ENCODE data around the gene MAST3. TPM values are rescaled to one million over a fixed set of nuclear protein-coding genes. Genes with fewer than 3 reads are reported as not detected.

Gene MAST3
- total and polyA plus RNA-seq, 2 of the 13 experiments (the other 11 are each of a cell fraction or from before 2014, with no cell fraction given): 4.1 to 4.6 TPM

DNA sequence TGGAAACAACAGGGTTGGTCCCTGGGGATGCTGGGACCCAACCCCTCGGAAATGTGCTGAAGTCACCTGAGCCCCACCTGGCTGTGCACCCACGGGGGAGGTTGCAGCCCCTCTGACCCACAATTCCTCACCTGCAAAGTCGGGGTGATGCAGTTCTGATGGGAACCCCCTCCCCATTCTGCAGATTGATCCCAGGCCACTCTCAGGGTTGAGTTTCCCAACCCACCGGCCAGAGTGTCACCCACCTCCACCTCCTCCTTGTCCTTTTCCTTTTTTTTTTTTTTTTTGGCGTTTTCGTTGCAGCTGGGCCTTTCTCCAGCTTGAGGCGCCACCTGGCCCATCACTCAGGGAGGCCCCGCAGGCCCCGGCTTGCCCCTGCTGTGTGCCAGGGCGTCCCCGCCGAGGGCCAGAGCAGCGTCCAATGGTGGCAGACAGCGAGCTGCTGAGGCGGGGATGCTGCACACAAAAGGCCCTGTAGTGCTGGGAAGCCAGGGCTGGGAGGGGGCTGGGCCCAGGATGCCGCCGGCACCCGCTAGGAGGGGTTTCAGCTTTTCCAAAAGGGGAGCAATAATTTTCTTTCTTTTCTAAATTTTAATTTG, 60.0 kb downstream of the MAST3 start:
- DNase-seq (ENCODE audit: low spot score) (no peak), FAIRE-seq (no peak), ATAC-seq (no peak)
- WGBS (ENCODE audit: low lambda C conversion rate): 90% methylated on average over 17 of the region's 18 CpGs
- H3K4me1 ChIP-seq (ENCODE audit: insufficient read depth, low read length): peaks cover 44% of the 10 kb centered on the region
- intact Hi-C loops (cut with micrococcal nuclease; ENCODE audit: unreplicated experiment) (no loop called here), in situ Hi-C loops (cut with HindIII; ENCODE audit: extremely low pct_ligation_motif_present, low pct_unique_long_range_greater_than_20kb) (no loop called here)
- H4K20me1 ChIP-seq (ENCODE audit: insufficient read depth, low read length): 0 out of 2 replicates have a peak, but pooled peaks cover 11% of the 10 kb centered on the region
- peaks cover 15 to 27% of the 10 kb centered on the region in 2 experiments for H3K36me3 ChIP-seq (replicated peaks in 1 of 2; ENCODE audit: control insufficient read depth in 1 of 2, insufficient read depth in 2 of 2, low read length in 2 of 2)
- no peak overlapping the region for H2AFZ ChIP-seq (ENCODE audit: low read length)
- H3K4me2 ChIP-seq (ENCODE audit: low read depth, low read length): no peak overlapping the region
- no TSS peak for BruUV-seq (replicated peaks)
- no peaks in the 10 kb centered on the region for H3K9me3 ChIP-seq (ENCODE audit: low read length)
- ChIA-PET POLR2A (no interaction called here), CTCF (ENCODE audit: low intra/inter-chr PET ratio, low total read pairs) (no interaction called here)
- H3K9ac ChIP-seq (ENCODE audit: insufficient read depth, low read depth, low read length): no peak overlapping the region; the same call in 1 of the 2 replicates
- H3K4me3 ChIP-seq (replicated peaks in 1 of 3; ENCODE audit: insufficient read depth in 1 of 3, low read depth in 2 of 3, low read length in 3 of 3): no peak overlapping the region
- H3K27ac ChIP-seq (ENCODE audit: extremely low read length, insufficient read depth, low read length): peak overlapping the region; percentile 57
- peaks cover 18% of the 10 kb centered on the region for H3K79me2 ChIP-seq (ENCODE audit: insufficient read depth, low read length)
- H3K27me3 ChIP-seq (ENCODE audit: control insufficient read depth in 1 of 2, insufficient read depth in 2 of 2, low read length in 2 of 2): no peaks in the 10 kb centered on the region; a peak in 1 of 5 replicates
- TF ChIP-seq THAP7 (CRISPR knock-in tag; IDR thresholded peaks at IDR 0.05): no peak
- TF ChIP-seq, protein P1, sequence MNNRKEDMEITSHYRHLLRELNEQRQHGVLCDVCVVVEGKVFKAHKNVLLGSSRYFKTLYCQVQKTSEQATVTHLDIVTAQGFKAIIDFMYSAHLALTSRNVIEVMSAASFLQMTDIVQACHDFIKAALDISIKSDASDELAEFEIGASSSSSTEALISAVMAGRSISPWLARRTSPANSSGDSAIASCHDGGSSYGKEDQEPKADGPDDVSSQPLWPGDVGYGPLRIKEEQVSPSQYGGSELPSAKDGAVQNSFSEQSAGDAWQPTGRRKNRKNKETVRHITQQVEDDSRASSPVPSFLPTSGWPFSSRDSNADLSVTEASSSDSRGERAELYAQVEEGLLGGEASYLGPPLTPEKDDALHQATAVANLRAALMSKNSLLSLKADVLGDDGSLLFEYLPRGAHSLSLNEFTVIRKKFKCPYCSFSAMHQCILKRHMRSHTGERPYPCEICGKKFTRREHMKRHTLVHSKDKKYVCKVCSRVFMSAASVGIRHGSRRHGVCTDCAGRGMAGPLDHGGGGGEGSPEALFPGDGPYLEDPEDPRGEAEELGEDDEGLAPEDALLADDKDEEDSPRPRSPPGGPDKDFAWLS (CRISPR knock-in tag; IDR thresholded peaks at IDR 0.05; ENCODE audit: borderline replicate concordance): no peak
- TF ChIP-seq RBFOX2 (IDR thresholded peaks at IDR 0.05; ENCODE audit: low read depth, low read length): no peak
- TF ChIP-seq AKNA (CRISPR knock-in tag; IDR thresholded peaks at IDR 0.05; ENCODE audit: borderline replicate concordance): no peak
- peak; percentile 28 for TF ChIP-seq RBM39 (IDR thresholded peaks at IDR 0.05; ENCODE audit: low read depth, low read length, poor library complexity, severe bottlenecking)
- 0 out of 2 replicates have a peak, but pooled peaks have one; percentile 0 for TF ChIP-seq DMAP1 (CRISPR knock-in tag; IDR thresholded peaks at IDR 0.05)
- no peak for TF ChIP-seq KMT2A (CRISPR knock-in tag; IDR thresholded peaks at IDR 0.05)
- no peak for TF ChIP-seq ZFYVE20 (CRISPR knock-in tag; IDR thresholded peaks at IDR 0.05; ENCODE audit: borderline replicate concordance, low read depth)
- TF ChIP-seq AGO1 (IDR thresholded peaks at IDR 0.05; ENCODE audit: low read depth, low read length, poor library complexity, severe bottlenecking): peak; percentile 19
- TF ChIP-seq, protein P2, sequence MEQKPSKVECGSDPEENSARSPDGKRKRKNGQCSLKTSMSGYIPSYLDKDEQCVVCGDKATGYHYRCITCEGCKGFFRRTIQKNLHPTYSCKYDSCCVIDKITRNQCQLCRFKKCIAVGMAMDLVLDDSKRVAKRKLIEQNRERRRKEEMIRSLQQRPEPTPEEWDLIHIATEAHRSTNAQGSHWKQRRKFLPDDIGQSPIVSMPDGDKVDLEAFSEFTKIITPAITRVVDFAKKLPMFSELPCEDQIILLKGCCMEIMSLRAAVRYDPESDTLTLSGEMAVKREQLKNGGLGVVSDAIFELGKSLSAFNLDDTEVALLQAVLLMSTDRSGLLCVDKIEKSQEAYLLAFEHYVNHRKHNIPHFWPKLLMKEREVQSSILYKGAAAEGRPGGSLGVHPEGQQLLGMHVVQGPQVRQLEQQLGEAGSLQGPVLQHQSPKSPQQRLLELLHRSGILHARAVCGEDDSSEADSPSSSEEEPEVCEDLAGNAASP (CRISPR knock-in tag; IDR thresholded peaks at IDR 0.05; ENCODE audit: borderline replicate concordance): no peak
- no peak for TF ChIP-seq CREBL2 (CRISPR knock-in tag; IDR thresholded peaks at IDR 0.05; ENCODE audit: borderline replicate concordance)
- TF ChIP-seq, protein P3, sequence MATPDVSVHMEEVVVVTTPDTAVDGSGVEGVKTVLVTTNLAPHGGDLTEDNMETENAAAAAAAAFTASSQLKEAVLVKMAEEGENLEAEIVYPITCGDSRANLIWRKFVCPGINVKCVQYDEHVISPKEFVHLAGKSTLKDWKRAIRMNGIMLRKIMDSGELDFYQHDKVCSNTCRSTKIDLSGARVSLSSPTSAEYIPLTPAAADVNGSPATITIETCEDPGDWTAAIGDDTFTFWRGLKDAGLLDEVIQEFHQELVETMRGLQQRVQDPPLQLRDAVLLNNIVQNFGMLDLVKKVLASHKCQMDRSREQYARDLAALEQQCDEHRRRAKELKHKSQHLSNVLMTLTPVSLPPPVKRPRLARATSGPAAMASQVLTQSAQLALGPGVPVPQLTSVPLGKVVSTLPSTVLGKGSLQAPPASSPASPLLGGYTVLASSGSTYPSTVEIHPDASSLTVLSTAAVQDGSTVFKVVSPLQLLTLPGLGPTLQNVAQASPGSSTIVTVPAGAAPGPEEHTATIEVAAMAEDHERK (CRISPR knock-in tag; IDR thresholded peaks at IDR 0.05; ENCODE audit: low read depth): no peak

Data from HepG2 (cell line).